ENCODE measurements around the gene AMDHD1. TPM values are rescaled to one million over a fixed set of nuclear protein-coding genes. Genes with fewer than 3 reads are reported as not detected.

The AMDHD1 gene
- total RNA-seq, 2 experiments from 2014 or later: 1.3 to 2.0 TPM

GRCh38 chr12:95972832-95973456, 29.8 kb downstream of the AMDHD1 start:
- ATAC-seq (ENCODE audit: low read depth) (no peak), DNase-seq (no peak)
- no peaks in the 10 kb centered on the region for H3K4me1 Mint-ChIP-seq
- peaks cover 2% of the 10 kb centered on the region for H3K36me3 Mint-ChIP-seq
- H3K27ac Mint-ChIP-seq: no peak overlapping the region
- H3K27me3 Mint-ChIP-seq: no peaks in the 10 kb centered on the region
- H3K9me3 Mint-ChIP-seq: no peaks in the 10 kb centered on the region
- H3K4me3 Mint-ChIP-seq: no peak overlapping the region
- POLR2A ChIA-PET: no interaction called here

DNA sequence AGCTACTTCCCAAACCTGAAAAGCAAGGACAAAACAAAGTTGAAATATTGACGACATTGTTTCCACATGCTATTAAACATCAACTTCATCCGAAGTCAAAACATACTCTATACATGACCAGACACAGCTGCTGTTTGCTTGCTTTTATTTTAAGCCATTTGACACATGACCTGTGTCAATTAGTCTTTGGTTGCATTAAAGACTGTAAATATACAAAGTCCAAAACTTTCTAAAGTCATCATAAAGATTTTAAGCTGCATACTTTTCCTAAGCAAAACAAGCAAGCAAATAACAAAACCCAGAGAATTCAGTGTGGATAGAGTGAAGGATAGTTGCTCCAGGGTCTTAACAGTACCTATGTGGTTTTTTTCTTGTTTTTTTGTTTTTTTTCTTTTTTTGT, 31.2 kb downstream of the AMDHD1 start:
- Mint-ChIP-seq H3K27me3 (no peaks in the 10 kb centered on the region), H3K4me1 (no peaks in the 10 kb centered on the region), H3K9me3 (no peaks in the 10 kb centered on the region), H3K4me3 (no peak overlapping the region), H3K27ac (no peak overlapping the region), H3K36me3 (peaks cover 2% of the 10 kb centered on the region)
- DNase-seq (no peak), ATAC-seq (ENCODE audit: low read depth) (no peak)
- POLR2A ChIA-PET: interaction anchor here (0.7 kb wide), 1 partner anchor 548 kb away, joined by 3 read pairs; no protein-coding TSS in a partner anchor

DNA sequence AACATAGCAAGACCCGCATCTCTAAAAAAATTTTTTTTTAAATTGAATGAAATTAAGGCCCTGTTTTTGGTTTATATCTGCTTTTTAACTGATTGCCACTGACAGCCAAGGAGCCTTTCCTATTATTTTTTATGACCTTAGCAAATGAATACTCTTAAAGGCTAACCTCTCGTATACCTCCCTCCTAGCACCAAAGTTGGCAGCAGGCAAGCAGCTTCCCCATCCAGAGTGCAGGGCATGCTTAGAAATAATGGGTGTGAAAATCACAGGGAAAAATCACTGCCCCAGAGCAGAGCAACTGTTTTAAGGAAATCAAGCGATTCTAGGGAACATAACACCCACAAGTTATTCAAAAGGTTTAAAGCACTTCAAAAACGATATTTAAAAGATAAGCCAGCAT, 32.4 kb downstream of the AMDHD1 start:
- Mint-ChIP-seq H3K27ac (no peak overlapping the region), H3K4me3 (no peak overlapping the region), H3K9me3 (no peaks in the 10 kb centered on the region), H3K27me3 (no peaks in the 10 kb centered on the region), H3K36me3 (peaks cover 2% of the 10 kb centered on the region), H3K4me1 (no peaks in the 10 kb centered on the region)
- POLR2A ChIA-PET: no interaction called here
- DNase-seq: no peak
- ATAC-seq (ENCODE audit: low read depth): no peak

- Mint-ChIP-seq H3K4me1 (no peaks in the 10 kb centered on the region), H3K27me3 (no peaks in the 10 kb centered on the region), H3K4me3 (no peak overlapping the region), H3K27ac (no peak overlapping the region), H3K36me3 (peaks cover 2% of the 10 kb centered on the region), H3K9me3 (no peaks in the 10 kb centered on the region)
- POLR2A ChIA-PET: no interaction called here
- DNase-seq (no peak), ATAC-seq (ENCODE audit: low read depth) (no peak)
Observed at GRCh38 chr12:95976416-95976832, 33.3 kb downstream of the AMDHD1 start.

DNA sequence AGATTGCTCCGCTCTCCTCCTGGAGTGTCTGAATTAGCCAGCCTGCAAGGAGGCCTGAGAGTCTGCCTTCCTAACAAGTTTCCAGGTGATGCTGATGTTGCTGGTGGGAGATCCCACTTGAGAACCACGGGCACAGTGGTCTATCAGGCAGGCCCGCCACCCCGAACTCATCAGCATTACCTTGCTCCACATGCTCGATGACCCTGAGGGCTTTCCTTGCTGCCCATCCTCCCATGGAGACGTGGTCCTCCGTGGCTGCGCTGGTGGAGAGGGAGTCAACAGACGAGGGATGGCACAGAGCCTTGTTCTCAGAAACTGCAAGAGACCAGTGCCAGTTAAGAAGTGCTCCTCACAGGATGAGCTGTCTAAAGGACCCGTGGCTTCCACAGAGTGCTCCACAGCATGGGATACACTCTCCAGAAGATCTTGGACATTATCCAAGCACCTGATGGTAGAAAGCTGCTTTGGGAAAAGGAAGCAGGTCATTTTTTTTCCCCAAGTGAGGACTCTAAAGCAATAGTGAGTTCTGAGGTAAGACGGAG, 34.7 kb downstream of the AMDHD1 start:
- Mint-ChIP-seq H3K27me3 (no peaks in the 10 kb centered on the region), H3K4me1 (no peaks in the 10 kb centered on the region), H3K4me3 (no peak overlapping the region), H3K36me3 (peaks cover 2% of the 10 kb centered on the region), H3K9me3 (no peaks in the 10 kb centered on the region), H3K27ac (no peak overlapping the region)
- DNase-seq: no peak
- POLR2A ChIA-PET: no interaction called here
- no peak for ATAC-seq (ENCODE audit: low read depth)

DNA sequence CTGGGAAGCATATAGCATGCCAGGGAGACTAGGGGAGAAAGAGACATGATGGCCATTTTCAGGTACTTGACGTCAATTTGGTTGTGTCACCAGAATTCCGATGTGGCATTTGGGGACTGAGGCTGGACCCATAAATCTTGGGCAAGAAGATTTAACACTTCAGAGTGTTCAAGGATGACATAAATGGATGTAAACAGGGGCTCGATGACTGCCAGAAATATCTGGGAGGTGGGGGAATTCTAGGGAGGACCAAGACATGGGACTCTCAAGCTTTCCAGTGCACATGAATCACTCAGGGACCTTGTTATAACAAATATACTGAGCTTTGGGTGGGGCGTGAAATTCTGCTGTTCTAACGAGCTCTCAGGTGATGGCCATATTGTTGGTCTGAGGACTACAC, 35.2 kb downstream of the AMDHD1 start:
- no peak for DNase-seq
- POLR2A ChIA-PET: no interaction called here
- no peak for ATAC-seq (ENCODE audit: low read depth)
- Mint-ChIP-seq H3K27ac (no peak overlapping the region), H3K9me3 (no peaks in the 10 kb centered on the region), H3K36me3 (peaks cover 2% of the 10 kb centered on the region), H3K4me1 (no peaks in the 10 kb centered on the region), H3K4me3 (no peak overlapping the region), H3K27me3 (no peaks in the 10 kb centered on the region)

DNA sequence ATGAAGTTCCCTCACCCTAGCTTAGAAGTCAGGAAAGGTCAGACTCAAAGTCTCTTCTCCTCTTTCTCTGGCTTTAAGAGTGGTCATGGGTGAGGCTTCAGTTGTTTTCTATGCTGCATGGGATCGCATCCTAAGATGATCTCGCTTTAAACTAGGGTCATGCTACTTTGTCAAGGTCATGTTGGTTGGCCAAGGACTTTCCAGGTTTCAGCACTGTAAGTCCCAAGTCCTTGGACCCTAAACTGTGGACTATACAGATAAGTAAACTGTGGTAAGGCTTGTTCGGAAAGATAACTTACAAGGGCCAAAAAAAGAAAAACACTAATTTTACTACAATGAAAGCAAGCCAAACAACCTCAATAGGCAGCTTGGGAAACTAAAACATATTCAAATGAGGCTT, 35.6 kb downstream of the AMDHD1 start:
- Mint-ChIP-seq H3K27ac (no peak overlapping the region), H3K9me3 (no peaks in the 10 kb centered on the region), H3K4me1 (no peaks in the 10 kb centered on the region), H3K27me3 (no peaks in the 10 kb centered on the region), H3K4me3 (no peak overlapping the region), H3K36me3 (no peaks in the 10 kb centered on the region)
- DNase-seq: no peak
- no peak for ATAC-seq (ENCODE audit: low read depth)
- POLR2A ChIA-PET: no interaction called here

DNA sequence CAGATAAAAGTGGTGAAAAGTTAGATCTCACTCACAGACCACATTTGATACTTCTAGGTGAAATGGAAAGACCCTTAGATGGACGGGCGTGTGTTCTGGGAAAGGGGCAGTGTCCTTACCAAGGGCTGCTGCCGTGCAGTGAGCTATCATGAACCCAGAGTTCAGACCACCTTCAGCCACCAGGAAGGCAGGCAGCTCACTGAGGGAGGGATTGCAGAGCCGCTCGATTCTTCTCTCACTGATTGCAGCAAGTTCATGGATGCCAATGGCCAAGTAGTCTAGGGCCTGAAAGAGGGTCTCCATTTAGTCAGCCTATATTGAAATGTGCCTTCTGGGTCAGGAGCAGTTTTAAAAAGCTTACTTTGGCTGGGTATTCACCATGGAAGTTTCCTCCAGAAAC, 37.3 kb downstream of the AMDHD1 start:
- H3K4me3 Mint-ChIP-seq: no peak overlapping the region

DNA sequence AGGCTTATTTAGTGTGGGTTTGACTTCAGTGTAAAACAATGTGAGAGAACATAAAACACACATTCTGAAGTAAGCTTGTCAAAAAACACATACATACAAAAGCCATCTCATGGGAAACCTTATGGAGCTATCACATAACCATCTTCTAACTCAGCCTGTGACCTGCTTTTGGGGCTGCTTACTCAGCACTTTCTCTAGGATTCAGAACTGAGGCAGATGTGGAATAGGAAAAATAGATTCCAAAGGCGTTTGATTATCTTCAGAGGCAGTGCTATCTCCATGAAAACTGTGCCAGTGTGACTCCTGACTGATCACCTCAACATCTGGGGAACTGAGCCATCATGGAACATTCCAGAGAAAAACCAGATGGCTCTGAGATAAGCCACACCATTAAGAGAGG, 39.5 kb downstream of the AMDHD1 start:
- Mint-ChIP-seq H3K27ac (no peak overlapping the region), H3K4me3 (no peak overlapping the region), H3K27me3 (no peaks in the 10 kb centered on the region), H3K36me3 (no peaks in the 10 kb centered on the region), H3K9me3 (no peaks in the 10 kb centered on the region), H3K4me1 (no peaks in the 10 kb centered on the region)
- POLR2A ChIA-PET: no interaction called here
- ATAC-seq (ENCODE audit: low read depth) (no peak), DNase-seq (no peak)

More for the DNA sequence above, 37.3 kb downstream of the AMDHD1 start:
- no peaks in the 10 kb centered on the region for H3K4me1 Mint-ChIP-seq
- no peaks in the 10 kb centered on the region for H3K36me3 Mint-ChIP-seq
- DNase-seq (no peak), ATAC-seq (ENCODE audit: low read depth) (no peak)
- no peaks in the 10 kb centered on the region for H3K9me3 Mint-ChIP-seq
- H3K27me3 Mint-ChIP-seq: no peaks in the 10 kb centered on the region
- POLR2A ChIA-PET: no interaction called here
- no peak overlapping the region for H3K27ac Mint-ChIP-seq

DNA sequence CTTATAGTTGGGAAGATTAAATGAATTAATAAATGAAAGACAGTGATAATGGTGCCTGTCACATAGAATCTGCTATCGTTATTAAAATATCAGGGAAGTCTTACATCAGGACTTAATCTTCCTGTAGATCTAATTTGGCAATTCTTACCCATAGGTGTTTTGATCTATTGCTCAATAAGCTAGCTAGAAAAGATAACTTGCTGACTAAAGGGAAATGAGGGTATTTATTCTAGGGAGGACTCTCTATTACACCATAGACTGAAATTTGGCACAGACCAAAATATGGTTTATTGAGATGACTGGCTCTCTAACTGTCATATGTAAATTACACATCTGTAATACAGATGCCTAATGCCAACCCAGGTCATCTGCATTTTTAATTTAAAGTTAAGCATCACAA, 41.6 kb downstream of the AMDHD1 start:
- DNase-seq (no peak), ATAC-seq (ENCODE audit: low read depth) (no peak)
- peaks cover 2% of the 10 kb centered on the region for H3K4me1 Mint-ChIP-seq
- H3K27me3 Mint-ChIP-seq: no peaks in the 10 kb centered on the region
- H3K9me3 Mint-ChIP-seq: no peaks in the 10 kb centered on the region
- no peak overlapping the region for H3K4me3 Mint-ChIP-seq
- H3K36me3 Mint-ChIP-seq: no peaks in the 10 kb centered on the region
- POLR2A ChIA-PET: no interaction called here
- no peak overlapping the region for H3K27ac Mint-ChIP-seq

GRCh38 chr12:95986635-95987570, 43.8 kb downstream of the AMDHD1 start:
- Mint-ChIP-seq H3K4me1 (peaks cover 2% of the 10 kb centered on the region), H3K9me3 (no peaks in the 10 kb centered on the region), H3K27me3 (no peaks in the 10 kb centered on the region), H3K4me3 (no peak overlapping the region), H3K36me3 (no peaks in the 10 kb centered on the region), H3K27ac (no peak overlapping the region)
- DNase-seq (no peak), ATAC-seq (ENCODE audit: low read depth) (no peak)
- POLR2A ChIA-PET: no interaction called here

- DNase-seq (no peak), ATAC-seq (ENCODE audit: low read depth) (no peak)
- H3K27me3 Mint-ChIP-seq: no peaks in the 10 kb centered on the region
- H3K4me1 Mint-ChIP-seq: peaks cover 2% of the 10 kb centered on the region
- POLR2A ChIA-PET: no interaction called here
- H3K36me3 Mint-ChIP-seq: no peaks in the 10 kb centered on the region
- no peaks in the 10 kb centered on the region for H3K9me3 Mint-ChIP-seq
- H3K27ac Mint-ChIP-seq: no peak overlapping the region
- H3K4me3 Mint-ChIP-seq: no peak overlapping the region
Observed at GRCh38 chr12:95988506-95989275, 45.6 kb downstream of the AMDHD1 start.

GRCh38 chr12:95989504-95990123, 46.5 kb downstream of the AMDHD1 start:
- POLR2A ChIA-PET: interaction anchor here (0.5 kb wide), 1 partner anchor 24 kb away, joined by 3 read pairs; no protein-coding TSS in a partner anchor
- no peaks in the 10 kb centered on the region for H3K36me3 Mint-ChIP-seq

More at GRCh38 chr12:95989504-95990123, 46.5 kb downstream of the AMDHD1 start:
- H3K27me3 Mint-ChIP-seq: no peaks in the 10 kb centered on the region
- peaks cover 2% of the 10 kb centered on the region for H3K4me1 Mint-ChIP-seq
- no peak overlapping the region for H3K27ac Mint-ChIP-seq
- H3K9me3 Mint-ChIP-seq: no peaks in the 10 kb centered on the region
- H3K4me3 Mint-ChIP-seq: no peak overlapping the region
- ATAC-seq (ENCODE audit: low read depth) (no peak), DNase-seq (no peak)

Data from activated naive CD8-positive, alpha-beta T cell treated with anti-CD3 and anti-CD28 coated beads, Interleukin-2, amount 10 ng/mL, durations not matched to agents 7 days and 5 days (primary cell).